Liver (tissue), 3 donors: ENCODE data around the gene BSPH1.
"Not testable (repeated sequence)": the region's sequence is repeated elsewhere in the genome, so short reads cannot be mapped to it uniquely, and the experiment has no call there.

ENCODE experiments used
- CTCF ChIP-seq: fragments of 150-350 bp; IDR thresholded peaks from 2 replicates; pipeline ENCODE4 v1.5.1; 2017; ENCODE audit warnings: improper control_type of control experiment, low read depth, low read length; ENCODE audit not compliant: missing input control
- FOXA2 ChIP-seq: IDR thresholded peaks from 2 replicates; pipeline ENCODE4 v1.6.1; 2016; ENCODE audit warnings: antibody characterized with exemption
- JUND ChIP-seq, 2 donors: IDR thresholded peaks; 2 replicates each; pipeline ENCODE4 v1.6.1; 2016; ENCODE audit warnings: antibody characterized with exemption in 2 of 2
- RAD21 ChIP-seq, 2 donors: IDR thresholded peaks; 2 replicates each; pipeline ENCODE4 v1.6.1; 2016; ENCODE audit warnings: antibody characterized with exemption in 2 of 2, mild to moderate bottlenecking in 2 of 2
- RXRA ChIP-seq, 2 donors: IDR thresholded peaks; 2 replicates each; pipeline ENCODE4 v1.6.1; 2017 to 2018; ENCODE audit warnings: antibody characterized with exemption in 2 of 2, mild to moderate bottlenecking in 1 of 2
- SP1 ChIP-seq: IDR thresholded peaks from 2 replicates; pipeline ENCODE4 v1.6.1; 2018; ENCODE audit warnings: antibody characterized with exemption, mild to moderate bottlenecking
- ZBTB33 ChIP-seq: IDR thresholded peaks from 2 replicates; pipeline ENCODE4 v1.6.1; 2016; ENCODE audit warnings: antibody characterized with exemption
- donor health status: healthy.
- donor health status: healthy.

- TF ChIP-seq CTCF; ZBTB33; RAD21 (IDR thresholded peaks at IDR 0.05); RXRA (IDR thresholded peaks at IDR 0.05); FOXA2; SP1; JUND (IDR thresholded peaks at IDR 0.05): not testable (repeated sequence)
These were observed 42.0 kb downstream of the BSPH1 start for GRCh38 chr19:47949852-47950521.
